ENCODE measurements around the gene TCERG1L.
"Not testable (repeated sequence)": the region's sequence is repeated elsewhere in the genome, so short reads cannot be mapped to it uniquely, and the experiment has no call there.

Gene TCERG1L

GRCh38 chr10:131144711-131145375, 166.7 kb downstream of the TCERG1L start:
- DNase-seq (ENCODE audit: low spot score): no peak

- DNase-seq (ENCODE audit: low spot score): no peak
Observed at GRCh38 chr10:131144196-131144595, 167.3 kb downstream of the TCERG1L start.

- no peak for DNase-seq (ENCODE audit: low spot score)
Observed at GRCh38 chr10:131143425-131144165, 167.9 kb downstream of the TCERG1L start.

- DNase-seq (ENCODE audit: low spot score): no peak
Observed at GRCh38 chr10:131142517-131143380, 168.8 kb downstream of the TCERG1L start.

GRCh38 chr10:131141645-131142516, 169.6 kb downstream of the TCERG1L start:
- DNase-seq (ENCODE audit: low spot score): no peak

- DNase-seq (ENCODE audit: low spot score): no peak
Observed at GRCh38 chr10:131141207-131141606, 170.3 kb downstream of the TCERG1L start.

GRCh38 chr10:131140606-131141005, 170.9 kb downstream of the TCERG1L start:
- DNase-seq (ENCODE audit: low spot score): no peak

GRCh38 chr10:131137223-131137622, 174.3 kb downstream of the TCERG1L start:
- no peak for DNase-seq (ENCODE audit: low spot score)

- DNase-seq (ENCODE audit: low spot score): not testable (repeated sequence)
Observed at GRCh38 chr10:131136336-131136735, 175.2 kb downstream of the TCERG1L start.

- no peak for DNase-seq (ENCODE audit: low spot score)
Observed at GRCh38 chr10:131135716-131136115, 175.8 kb downstream of the TCERG1L start.

- no peak for DNase-seq (ENCODE audit: low spot score)
Observed at GRCh38 chr10:131134651-131135050, 176.9 kb downstream of the TCERG1L start.

GRCh38 chr10:131134001-131134576, 177.4 kb downstream of the TCERG1L start:
- no peak for DNase-seq (ENCODE audit: low spot score)

GRCh38 chr10:131132681-131133080, 178.8 kb downstream of the TCERG1L start:
- DNase-seq (ENCODE audit: low spot score): no peak

GRCh38 chr10:131131726-131132591, 179.6 kb downstream of the TCERG1L start:
- no peak for DNase-seq (ENCODE audit: low spot score)

GRCh38 chr10:131130025-131130424, 181.5 kb downstream of the TCERG1L start:
- no peak for DNase-seq (ENCODE audit: low spot score)

- no peak for DNase-seq (ENCODE audit: low spot score)
Observed at GRCh38 chr10:131129544-131129943, 182.0 kb downstream of the TCERG1L start.

- no peak for DNase-seq (ENCODE audit: low spot score)
Observed at GRCh38 chr10:131128731-131129130, 182.8 kb downstream of the TCERG1L start.

GRCh38 chr10:131127610-131128009, 183.9 kb downstream of the TCERG1L start:
- DNase-seq (ENCODE audit: low spot score): no peak

- DNase-seq (ENCODE audit: low spot score): no peak
Observed at GRCh38 chr10:131127138-131127589, 184.4 kb downstream of the TCERG1L start.
